ENCODE results near the gene CNNM4. TPM values are rescaled to one million over a fixed set of nuclear protein-coding genes. Genes with fewer than 3 reads are reported as not detected.

Gene CNNM4
- total RNA-seq, 1 donor from 2014 or later: 15.5 TPM

DNA sequence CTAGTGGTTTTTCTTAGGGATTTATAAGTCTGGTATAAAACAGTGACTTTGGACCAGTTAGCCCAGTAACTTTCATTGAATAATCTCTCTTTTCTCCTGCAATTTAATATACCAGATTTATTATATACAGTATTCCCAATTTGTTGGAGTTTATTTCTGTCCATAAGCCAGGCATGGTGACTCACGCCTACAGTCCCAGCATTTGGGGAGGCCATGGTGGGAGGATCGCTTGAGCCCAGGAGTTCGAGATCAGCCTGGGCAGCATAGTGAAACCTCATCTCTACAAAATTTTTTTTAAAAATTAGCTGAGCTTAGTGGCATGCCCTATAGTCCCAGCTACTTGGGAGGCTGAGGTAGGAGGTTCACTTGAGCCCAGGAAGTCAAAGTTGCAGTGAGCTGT lies 26.7 kb downstream of the CNNM4 start:
- no peak for TF ChIP-seq EZH2 (IDR thresholded peaks at IDR 0.05)
- no peak for TF ChIP-seq EZH2phosphoT487 (IDR thresholded peaks at IDR 0.05)
- TF ChIP-seq, protein P1, sequence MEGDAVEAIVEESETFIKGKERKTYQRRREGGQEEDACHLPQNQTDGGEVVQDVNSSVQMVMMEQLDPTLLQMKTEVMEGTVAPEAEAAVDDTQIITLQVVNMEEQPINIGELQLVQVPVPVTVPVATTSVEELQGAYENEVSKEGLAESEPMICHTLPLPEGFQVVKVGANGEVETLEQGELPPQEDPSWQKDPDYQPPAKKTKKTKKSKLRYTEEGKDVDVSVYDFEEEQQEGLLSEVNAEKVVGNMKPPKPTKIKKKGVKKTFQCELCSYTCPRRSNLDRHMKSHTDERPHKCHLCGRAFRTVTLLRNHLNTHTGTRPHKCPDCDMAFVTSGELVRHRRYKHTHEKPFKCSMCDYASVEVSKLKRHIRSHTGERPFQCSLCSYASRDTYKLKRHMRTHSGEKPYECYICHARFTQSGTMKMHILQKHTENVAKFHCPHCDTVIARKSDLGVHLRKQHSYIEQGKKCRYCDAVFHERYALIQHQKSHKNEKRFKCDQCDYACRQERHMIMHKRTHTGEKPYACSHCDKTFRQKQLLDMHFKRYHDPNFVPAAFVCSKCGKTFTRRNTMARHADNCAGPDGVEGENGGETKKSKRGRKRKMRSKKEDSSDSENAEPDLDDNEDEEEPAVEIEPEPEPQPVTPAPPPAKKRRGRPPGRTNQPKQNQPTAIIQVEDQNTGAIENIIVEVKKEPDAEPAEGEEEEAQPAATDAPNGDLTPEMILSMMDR (IDR thresholded peaks at IDR 0.05): no peak
- no peaks in the 10 kb centered on the region for H3K27me3 ChIP-seq

GRCh38 chr2:96788442-96789244 lies 27.9 kb downstream of the CNNM4 start:
- TF ChIP-seq EZH2phosphoT487 (IDR thresholded peaks at IDR 0.05) (no peak), EZH2 (IDR thresholded peaks at IDR 0.05) (no peak)
- TF ChIP-seq, protein P1 (IDR thresholded peaks at IDR 0.05): no peak
- Mint-ChIP-seq H3K4me1 (peaks cover 15% of the 10 kb centered on the region), H3K4me3 (no peak overlapping the region), H3K9me3 (no peaks in the 10 kb centered on the region), H3K36me3 (no peaks in the 10 kb centered on the region), H3K27ac (peak overlapping the region; percentile 42), H3K27me3 (ENCODE audit: insufficient read depth, low read depth) (no peaks in the 10 kb centered on the region)
- no peak overlapping the region for H3K4me3 ChIP-seq
- no peak overlapping the region for H3K4me2 ChIP-seq
- no peaks in the 10 kb centered on the region for H3K27me3 ChIP-seq
- H4K20me1 ChIP-seq (ENCODE audit: low read depth): peaks cover 25% of the 10 kb centered on the region
- no peaks in the 10 kb centered on the region for H3K36me3 ChIP-seq
- H3K4me1 ChIP-seq: peaks cover 7% of the 10 kb centered on the region
- no peaks in the 10 kb centered on the region for H3K79me2 ChIP-seq (ENCODE audit: low read depth)
- H2AFZ ChIP-seq (replicated peaks): no peak overlapping the region
- no peak overlapping the region for H3K27ac ChIP-seq
- H3K9ac ChIP-seq: no peak overlapping the region
- no peak for DNase-seq (ENCODE audit: low spot score)
- H3F3A ChIP-seq (ENCODE audit: low read depth): no peaks in the 10 kb centered on the region
- no peaks in the 10 kb centered on the region for H3K9me3 ChIP-seq (ENCODE audit: low read depth)

More for the DNA sequence above, 26.7 kb downstream of the CNNM4 start:
- DNase-seq (ENCODE audit: low spot score): no peak
- Histone ChIP-seq H3K36me3 (no peaks in the 10 kb centered on the region), H2AFZ (replicated peaks) (no peak overlapping the region), H3K4me3 (no peak overlapping the region), H3K4me2 (no peak overlapping the region), H3K9me3 (ENCODE audit: low read depth) (no peaks in the 10 kb centered on the region), H3K79me2 (ENCODE audit: low read depth) (no peaks in the 10 kb centered on the region), H3F3A (ENCODE audit: low read depth) (no peaks in the 10 kb centered on the region), H3K4me1 (peaks cover 7% of the 10 kb centered on the region), H3K9ac (no peak overlapping the region), H3K27ac (no peak overlapping the region), H4K20me1 (ENCODE audit: low read depth) (peaks cover 13% of the 10 kb centered on the region)
- Mint-ChIP-seq H3K36me3 (no peaks in the 10 kb centered on the region), H3K27me3 (ENCODE audit: insufficient read depth, low read depth) (peaks cover 2% of the 10 kb centered on the region), H3K9me3 (no peaks in the 10 kb centered on the region), H3K27ac (no peak overlapping the region), H3K4me1 (peaks cover 9% of the 10 kb centered on the region), H3K4me3 (no peak overlapping the region)

GRCh38 chr2:96789245-96789617 lies 28.5 kb downstream of the CNNM4 start:
- H3K36me3 ChIP-seq: no peaks in the 10 kb centered on the region
- Mint-ChIP-seq H3K4me1 (peaks cover 17% of the 10 kb centered on the region), H3K27me3 (ENCODE audit: insufficient read depth, low read depth) (no peaks in the 10 kb centered on the region), H3K9me3 (no peaks in the 10 kb centered on the region), H3K36me3 (no peaks in the 10 kb centered on the region), H3K4me3 (no peak overlapping the region), H3K27ac (no peak overlapping the region)
- H3K4me2 ChIP-seq: no peak overlapping the region
- H3K4me1 ChIP-seq: peaks cover 7% of the 10 kb centered on the region
- H3K9me3 ChIP-seq (ENCODE audit: low read depth): no peaks in the 10 kb centered on the region
- peaks cover 26% of the 10 kb centered on the region for H4K20me1 ChIP-seq (ENCODE audit: low read depth)
- no peak overlapping the region for H2AFZ ChIP-seq (replicated peaks)
- TF ChIP-seq EZH2phosphoT487 (IDR thresholded peaks at IDR 0.05) (no peak), EZH2 (IDR thresholded peaks at IDR 0.05) (no peak)
- TF ChIP-seq, protein P1 (IDR thresholded peaks at IDR 0.05): no peak
- H3K9ac ChIP-seq: no peak overlapping the region
- H3K4me3 ChIP-seq: no peak overlapping the region
- H3K79me2 ChIP-seq (ENCODE audit: low read depth): no peaks in the 10 kb centered on the region
- DNase-seq (ENCODE audit: low spot score): no peak
- no peak overlapping the region for H3K27ac ChIP-seq
- no peaks in the 10 kb centered on the region for H3K27me3 ChIP-seq
- H3F3A ChIP-seq (ENCODE audit: low read depth): no peaks in the 10 kb centered on the region
